Prostate gland (tissue), 2 donors: ENCODE measurements around the gene PELO.

Source experiments
- CTCF ChIP-seq, 4 experiments: fragments of 200-600 bp in 2 of 4; fragments of 450-650 bp in 2 of 4; sonication (generic) in 2 of 4; IDR thresholded peaks; 1 replicate in 3 of 4; 2 replicates in 1 of 4; pipeline ENCODE4 v1.5.1; 2016 to 2019; ENCODE audit warnings: antibody characterized with exemption in 4 of 4, mild to moderate bottlenecking in 2 of 4, moderate library complexity in 2 of 4
- POLR2A ChIP-seq: fragments of 450-650 bp; IDR thresholded peaks from one replicate; pipeline ENCODE4 v1.6.1; 2016; ENCODE audit warnings: antibody characterized with exemption, mild to moderate bottlenecking
- POLR2AphosphoS5 ChIP-seq: sonication (generic); formaldehyde crosslinking; IDR thresholded peaks from one replicate; pipeline ENCODE4 v1.6.1; 2017; ENCODE audit warnings: antibody characterized with exemption

GRCh38 chr5:52822437-52822836 is 34.7 kb downstream of the PELO start:
- TF ChIP-seq CTCF (IDR thresholded peaks at IDR 0.05) (no peak), POLR2A (no peak), POLR2AphosphoS5 (no peak)
